HepG2 (cell line): ENCODE results near the gene ALLC. TPM values are rescaled to one million over a fixed set of nuclear protein-coding genes. Genes with fewer than 3 reads are reported as not detected.

Experiments used
- ATAC-seq: fragments of 200-7000 bp; cut with Tn5 transposase; 3 replicates; pipeline ENCODE4 v1.9.1; 2020; ENCODE audit warnings: mild to moderate bottlenecking, moderate library complexity
- BruUV-seq: library from RNA; stranded (reverse); fragments of 400-500 nt; replicated peaks from 2 replicates; lab custom pipeline; 2021; lab: Mats Ljungman, UMichigan
- CTCF ChIA-PET: fragments of 300-600 bp; formaldehyde crosslinking; extraction: SDS; loops from one replicate; lab custom pipeline; 2021; ENCODE audit warnings: low total read pairs, inconsistent platforms, low intra/inter-chr PET ratio; lab: Yijun Ruan, JAX
- POLR2A ChIA-PET: fragments of 350-600 bp; sonication (Branson Sonifier 250); formaldehyde crosslinking; loops from one replicate; lab custom pipeline; 2020; ENCODE audit warnings: antibody characterized with exemption, inconsistent platforms; lab: Yijun Ruan, JAX
- DNase-seq: peaks from one replicate; pipeline ENCODE4 v3.0.0-alpha.2; 2015; ENCODE audit warnings: low spot score
- FAIRE-seq: peaks from 3 replicates; lab custom pipeline; 2011; peaks lifted over from hg19 to GRCh38; lab: Jason Lieb, UNC
- H2AFZ ChIP-seq: one replicate; pipeline ENCODE4 v1.6.1; 2011; ENCODE audit warnings: low read length, inconsistent platforms
- H3K27ac ChIP-seq: fragments of 300-600 bp; 3 replicates; pipeline ENCODE4 v1.8.0; 2011; ENCODE audit warnings: mixed run types, mild to moderate bottlenecking, mixed read lengths, low read length, inconsistent platforms; ENCODE audit not compliant: insufficient read depth; ENCODE audit errors: extremely low read length
- H3K27me3 ChIP-seq, 2 experiments: fragments of 200-600 bp in 1 of 2; 2 replicates in 1 of 2; 3 replicates in 1 of 2; pipeline versions ENCODE4 v1.6.0 to v1.8.0; 2011; ENCODE audit warnings: low read length in 2 of 2, mild to moderate bottlenecking in 2 of 2, moderate library complexity in 2 of 2, inconsistent platforms in 1 of 2; ENCODE audit not compliant: insufficient read depth in 2 of 2, control insufficient read depth in 1 of 2
- H3K36me3 ChIP-seq, 2 experiments: fragments of 200-600 bp in 1 of 2; replicated peaks in 1 of 2; 2 replicates in 1 of 2; 3 replicates in 1 of 2; pipeline versions ENCODE4 v1.5.1 to v1.8.0; 2011; ENCODE audit warnings: low read length in 2 of 2, inconsistent platforms in 1 of 2; ENCODE audit not compliant: insufficient read depth in 2 of 2, control insufficient read depth in 1 of 2
- H3K4me1 ChIP-seq: 2 replicates; pipeline ENCODE4 v1.5.1; 2012; ENCODE audit warnings: low read length, inconsistent platforms; ENCODE audit not compliant: insufficient read depth
- H3K4me2 ChIP-seq: 2 replicates; pipeline ENCODE4 v1.6.0; 2011; ENCODE audit warnings: low read depth, low read length, inconsistent platforms
- H3K4me3 ChIP-seq, 3 experiments: fragments of 200-600 bp in 1 of 3; sonication (generic), shearing (Covaris generic) in 1 of 3; replicated peaks in 1 of 3; 2 replicates each; pipeline ENCODE4 v1.5.1; 2011 to 2016; ENCODE audit warnings: low read length in 3 of 3, inconsistent platforms in 2 of 3, low read depth in 2 of 3, mild to moderate bottlenecking in 2 of 3, control low read depth in 1 of 3, mixed read lengths in 1 of 3; ENCODE audit not compliant: insufficient read depth in 1 of 3
- H3K79me2 ChIP-seq: one replicate; pipeline ENCODE4 v1.6.1; 2011; ENCODE audit warnings: low read length, inconsistent platforms; ENCODE audit not compliant: insufficient read depth
- H3K9ac ChIP-seq: 2 replicates; pipeline ENCODE4 v1.6.0; 2011; ENCODE audit warnings: mild to moderate bottlenecking, low read depth, low read length, inconsistent platforms; ENCODE audit not compliant: insufficient read depth
- H3K9me3 ChIP-seq: 2 replicates; pipeline ENCODE4 v1.5.1; 2012; ENCODE audit warnings: mild to moderate bottlenecking, low read length
- H4K20me1 ChIP-seq: 2 replicates; pipeline ENCODE4 v1.6.0; 2011; ENCODE audit warnings: inconsistent platforms, mild to moderate bottlenecking, low read length, moderate library complexity; ENCODE audit not compliant: insufficient read depth
- ELK4 ChIP-seq: sonication (generic); formaldehyde crosslinking; IDR thresholded peaks from 2 replicates; pipeline ENCODE4 v1.9.0; 2021; ENCODE audit warnings: missing genetic modification reagents, borderline replicate concordance
- MLX ChIP-seq: IDR thresholded peaks from 2 replicates; pipeline ENCODE4 v1.6.1; 2016
- PAF1 ChIP-seq: IDR thresholded peaks from 2 replicates; pipeline ENCODE4 v1.6.1; 2016; ENCODE audit warnings: missing genetic modification reagents, missing compliant biosample characterization
- RBAK ChIP-seq: sonication (generic); formaldehyde crosslinking; IDR thresholded peaks from 2 replicates; pipeline ENCODE4 v1.5.1; 2020; ENCODE audit warnings: mild to moderate bottlenecking, missing genetic modification reagents
- SIN3A ChIP-seq: IDR thresholded peaks from 2 replicates; pipeline ENCODE4 v1.6.1; 2011; ENCODE audit warnings: low read depth, mild to moderate bottlenecking, control low read depth, low read length, borderline replicate concordance
- SIN3B ChIP-seq: fragments of 150-350 bp; IDR thresholded peaks from 2 replicates; pipeline ENCODE4 v1.6.1; 2014; ENCODE audit warnings: low read length
- ZNF207 ChIP-seq: fragments of 450-650 bp; IDR thresholded peaks from 2 replicates; pipeline ENCODE4 v1.6.1; 2016; ENCODE audit warnings: antibody characterized with exemption, borderline replicate concordance
- ZNF280D ChIP-seq: sonication (generic); formaldehyde crosslinking; IDR thresholded peaks from 2 replicates; pipeline ENCODE4 v1.5.1; 2020; ENCODE audit warnings: mild to moderate bottlenecking, missing genetic modification reagents
- WGBS: methylation state at CpG from one replicate; pipeline ENCODE4 v1.1.6; 2017; ENCODE audit warnings: low lambda C conversion rate; 5-methylcytosine and 5-hydroxymethylcytosine counted together
- in situ Hi-C: cut with HindIII; loops from 2 replicates; pipeline ENCODE4 v1.10.0; 2017; ENCODE audit warnings: low pct_unique_long_range_greater_than_20kb; ENCODE audit not compliant: extremely low pct_ligation_motif_present
- intact Hi-C: fragments of 100-400 bp; cut with micrococcal nuclease; formaldehyde crosslinking; loops from one replicate; pipeline ENCODE4 v1.10.0; 2022; ENCODE audit not compliant: unreplicated experiment
- polyA plus RNA-seq, 8 experiments: library from polyadenylated mRNA; depleted of rRNA in 3 of 8; stranded (reverse) in 7 of 8; unstranded in 1 of 8; fragments of >200 nt; fragmentation: Illumina TruSeq in 4 of 8; extraction: Trizol in 4 of 8; gene quantifications; 2 replicates each; pipeline versions ENCODE4 v1.2.1 to v1.2.3, GENCODE V29; 2011 to 2016; ENCODE audit warnings: low read depth in 4 of 8, missing spikeins in 1 of 8, mixed read lengths in 1 of 8; ENCODE audit not compliant: insufficient read depth in 1 of 8
- total RNA-seq, 5 experiments: library from RNA; depleted of rRNA; stranded (reverse); fragments of >200 nt; fragmentation: Illumina TruSeq; extraction: Trizol; gene quantifications; 2 replicates each; pipeline ENCODE4 v1.2.3, GENCODE V29; 2016; ENCODE audit warnings: low read depth in 1 of 5

Gene ALLC
- total and polyA plus RNA-seq, 2 of the 13 experiments (the other 11 are each of a cell fraction or from before 2014, with no cell fraction given), result 0.08 to 0.11 TPM

GRCh38 chr2:3636586-3637310, 21.3 kb upstream of the ALLC start:
- BruUV-seq, result no TSS peak
- FAIRE-seq, result no peak
- Histone ChIP-seq H3K36me3 (no peaks in the 10 kb centered on the region), H3K9ac (no peak overlapping the region), H2AFZ (no peak overlapping the region), H4K20me1 (no peaks in the 10 kb centered on the region), H3K4me3 (no peak overlapping the region), H3K9me3 (no peaks in the 10 kb centered on the region), H3K4me2 (no peak overlapping the region), H3K4me1 (no peaks in the 10 kb centered on the region), H3K27ac (no peak overlapping the region), H3K79me2 (no peaks in the 10 kb centered on the region), H3K27me3 (peaks cover 3 to 43% of the 10 kb centered on the region in 2 experiments)
- 63% methylated on average over 13 of the region's 13 CpGs for WGBS
- intact Hi-C loops (no loop called here), in situ Hi-C loops (no loop called here)
- TF ChIP-seq SIN3B (no peak), ZNF280D (CRISPR knock-in tag) (no peak), MLX (CRISPR knock-in tag) (no peak), ZNF207 (no peak), SIN3A (no peak), RBAK (CRISPR knock-in tag) (no peak), PAF1 (CRISPR knock-in tag) (no peak), ELK4 (CRISPR knock-in tag) (no peak)
- ChIA-PET CTCF (no interaction called here), POLR2A (no interaction called here)
- no peak for DNase-seq
- no peak for ATAC-seq
